ENCODE results near the gene SZT2. TPM values are rescaled to one million over a fixed set of nuclear protein-coding genes. Genes with fewer than 3 reads are reported as not detected.

SZT2 gene
- total and polyA plus RNA-seq, 2 of the 13 experiments (the other 11 are each of a cell fraction or from before 2014, with no cell fraction given): 8.0 to 8.8 TPM

DNA sequence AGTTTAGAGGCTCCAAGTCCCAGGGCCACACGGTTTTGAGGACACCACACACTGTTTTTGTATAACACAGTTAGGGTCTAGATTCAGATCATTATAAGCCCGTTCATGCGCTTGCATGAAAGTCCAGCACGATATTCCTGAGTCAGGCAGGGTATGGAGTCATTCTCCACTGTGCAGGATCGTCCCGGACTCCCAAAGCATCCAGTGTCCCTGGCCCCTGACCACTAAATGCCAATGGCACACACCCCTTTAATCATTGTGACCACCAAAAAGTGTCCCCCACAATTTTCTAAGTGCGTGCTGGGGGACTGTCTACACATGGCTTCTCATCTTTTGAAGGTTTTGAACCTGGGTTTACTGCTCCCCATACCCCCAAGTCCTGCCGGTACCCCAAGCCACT lies 113.8 kb downstream of the SZT2 start:
- H3K4me3 ChIP-seq (replicated peaks in 1 of 3; ENCODE audit: insufficient read depth in 1 of 3, low read depth in 2 of 3, low read length in 3 of 3): no peak overlapping the region
- TF ChIP-seq ZMYM4 (CRISPR knock-in tag; IDR thresholded peaks at IDR 0.05) (no peak), CHD2 (IDR thresholded peaks at IDR 0.05; ENCODE audit: low read depth, low read length) (no peak), JUN (CRISPR knock-in tag; IDR thresholded peaks at IDR 0.05) (no peak), PHF21A (CRISPR knock-in tag; IDR thresholded peaks at IDR 0.05) (no peak), ZNF572 (CRISPR knock-in tag; IDR thresholded peaks at IDR 0.05) (no peak), ZNF607 (CRISPR knock-in tag; IDR thresholded peaks at IDR 0.05; ENCODE audit: borderline replicate concordance) (no peak), ZNF775 (CRISPR knock-in tag; IDR thresholded peaks at IDR 0.05; ENCODE audit: borderline replicate concordance) (no peak), MTA3 (CRISPR knock-in tag; IDR thresholded peaks at IDR 0.05) (no peak), TP53 (CRISPR knock-in tag; conservative IDR thresholded peaks at IDR 0.05) (no peak)
- TF ChIP-seq, protein P1, sequence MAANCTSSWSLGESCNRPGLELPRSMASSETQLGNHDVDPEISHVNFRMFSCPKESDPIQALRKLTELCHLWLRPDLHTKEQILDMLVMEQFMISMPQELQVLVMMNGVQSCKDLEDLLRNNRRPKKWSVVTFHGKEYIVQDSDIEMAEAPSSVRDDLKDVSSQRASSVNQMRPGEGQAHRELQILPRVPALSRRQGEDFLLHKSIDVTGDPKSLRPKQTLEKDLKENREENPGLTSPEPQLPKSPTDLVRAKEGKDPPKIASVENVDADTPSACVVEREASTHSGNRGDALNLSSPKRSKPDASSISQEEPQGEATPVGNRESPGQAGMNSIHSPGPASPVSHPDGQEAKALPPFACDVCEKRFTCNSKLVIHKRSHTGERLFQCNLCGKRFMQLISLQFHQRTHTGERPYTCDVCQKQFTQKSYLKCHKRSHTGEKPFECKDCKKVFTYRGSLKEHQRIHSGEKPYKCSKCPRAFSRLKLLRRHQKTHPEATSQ (CRISPR knock-in tag; IDR thresholded peaks at IDR 0.05; ENCODE audit: borderline replicate concordance): no peak
- TF ChIP-seq, protein P2, sequence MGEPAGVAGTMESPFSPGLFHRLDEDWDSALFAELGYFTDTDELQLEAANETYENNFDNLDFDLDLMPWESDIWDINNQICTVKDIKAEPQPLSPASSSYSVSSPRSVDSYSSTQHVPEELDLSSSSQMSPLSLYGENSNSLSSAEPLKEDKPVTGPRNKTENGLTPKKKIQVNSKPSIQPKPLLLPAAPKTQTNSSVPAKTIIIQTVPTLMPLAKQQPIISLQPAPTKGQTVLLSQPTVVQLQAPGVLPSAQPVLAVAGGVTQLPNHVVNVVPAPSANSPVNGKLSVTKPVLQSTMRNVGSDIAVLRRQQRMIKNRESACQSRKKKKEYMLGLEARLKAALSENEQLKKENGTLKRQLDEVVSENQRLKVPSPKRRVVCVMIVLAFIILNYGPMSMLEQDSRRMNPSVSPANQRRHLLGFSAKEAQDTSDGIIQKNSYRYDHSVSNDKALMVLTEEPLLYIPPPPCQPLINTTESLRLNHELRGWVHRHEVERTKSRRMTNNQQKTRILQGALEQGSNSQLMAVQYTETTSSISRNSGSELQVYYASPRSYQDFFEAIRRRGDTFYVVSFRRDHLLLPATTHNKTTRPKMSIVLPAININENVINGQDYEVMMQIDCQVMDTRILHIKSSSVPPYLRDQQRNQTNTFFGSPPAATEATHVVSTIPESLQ (CRISPR knock-in tag; conservative IDR thresholded peaks at IDR 0.05): no peak
- TF ChIP-seq, protein P3, sequence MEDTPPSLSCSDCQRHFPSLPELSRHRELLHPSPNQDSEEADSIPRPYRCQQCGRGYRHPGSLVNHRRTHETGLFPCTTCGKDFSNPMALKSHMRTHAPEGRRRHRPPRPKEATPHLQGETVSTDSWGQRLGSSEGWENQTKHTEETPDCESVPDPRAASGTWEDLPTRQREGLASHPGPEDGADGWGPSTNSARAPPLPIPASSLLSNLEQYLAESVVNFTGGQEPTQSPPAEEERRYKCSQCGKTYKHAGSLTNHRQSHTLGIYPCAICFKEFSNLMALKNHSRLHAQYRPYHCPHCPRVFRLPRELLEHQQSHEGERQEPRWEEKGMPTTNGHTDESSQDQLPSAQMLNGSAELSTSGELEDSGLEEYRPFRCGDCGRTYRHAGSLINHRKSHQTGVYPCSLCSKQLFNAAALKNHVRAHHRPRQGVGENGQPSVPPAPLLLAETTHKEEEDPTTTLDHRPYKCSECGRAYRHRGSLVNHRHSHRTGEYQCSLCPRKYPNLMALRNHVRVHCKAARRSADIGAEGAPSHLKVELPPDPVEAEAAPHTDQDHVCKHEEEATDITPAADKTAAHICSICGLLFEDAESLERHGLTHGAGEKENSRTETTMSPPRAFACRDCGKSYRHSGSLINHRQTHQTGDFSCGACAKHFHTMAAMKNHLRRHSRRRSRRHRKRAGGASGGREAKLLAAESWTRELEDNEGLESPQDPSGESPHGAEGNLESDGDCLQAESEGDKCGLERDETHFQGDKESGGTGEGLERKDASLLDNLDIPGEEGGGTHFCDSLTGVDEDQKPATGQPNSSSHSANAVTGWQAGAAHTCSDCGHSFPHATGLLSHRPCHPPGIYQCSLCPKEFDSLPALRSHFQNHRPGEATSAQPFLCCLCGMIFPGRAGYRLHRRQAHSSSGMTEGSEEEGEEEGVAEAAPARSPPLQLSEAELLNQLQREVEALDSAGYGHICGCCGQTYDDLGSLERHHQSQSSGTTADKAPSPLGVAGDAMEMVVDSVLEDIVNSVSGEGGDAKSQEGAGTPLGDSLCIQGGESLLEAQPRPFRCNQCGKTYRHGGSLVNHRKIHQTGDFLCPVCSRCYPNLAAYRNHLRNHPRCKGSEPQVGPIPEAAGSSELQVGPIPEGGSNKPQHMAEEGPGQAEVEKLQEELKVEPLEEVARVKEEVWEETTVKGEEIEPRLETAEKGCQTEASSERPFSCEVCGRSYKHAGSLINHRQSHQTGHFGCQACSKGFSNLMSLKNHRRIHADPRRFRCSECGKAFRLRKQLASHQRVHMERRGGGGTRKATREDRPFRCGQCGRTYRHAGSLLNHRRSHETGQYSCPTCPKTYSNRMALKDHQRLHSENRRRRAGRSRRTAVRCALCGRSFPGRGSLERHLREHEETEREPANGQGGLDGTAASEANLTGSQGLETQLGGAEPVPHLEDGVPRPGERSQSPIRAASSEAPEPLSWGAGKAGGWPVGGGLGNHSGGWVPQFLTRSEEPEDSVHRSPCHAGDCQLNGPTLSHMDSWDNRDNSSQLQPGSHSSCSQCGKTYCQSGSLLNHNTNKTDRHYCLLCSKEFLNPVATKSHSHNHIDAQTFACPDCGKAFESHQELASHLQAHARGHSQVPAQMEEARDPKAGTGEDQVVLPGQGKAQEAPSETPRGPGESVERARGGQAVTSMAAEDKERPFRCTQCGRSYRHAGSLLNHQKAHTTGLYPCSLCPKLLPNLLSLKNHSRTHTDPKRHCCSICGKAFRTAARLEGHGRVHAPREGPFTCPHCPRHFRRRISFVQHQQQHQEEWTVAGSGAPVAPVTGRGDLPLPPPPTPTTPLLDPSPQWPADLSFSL (CRISPR knock-in tag; IDR thresholded peaks at IDR 0.05): no peak
- TF ChIP-seq, protein P4, sequence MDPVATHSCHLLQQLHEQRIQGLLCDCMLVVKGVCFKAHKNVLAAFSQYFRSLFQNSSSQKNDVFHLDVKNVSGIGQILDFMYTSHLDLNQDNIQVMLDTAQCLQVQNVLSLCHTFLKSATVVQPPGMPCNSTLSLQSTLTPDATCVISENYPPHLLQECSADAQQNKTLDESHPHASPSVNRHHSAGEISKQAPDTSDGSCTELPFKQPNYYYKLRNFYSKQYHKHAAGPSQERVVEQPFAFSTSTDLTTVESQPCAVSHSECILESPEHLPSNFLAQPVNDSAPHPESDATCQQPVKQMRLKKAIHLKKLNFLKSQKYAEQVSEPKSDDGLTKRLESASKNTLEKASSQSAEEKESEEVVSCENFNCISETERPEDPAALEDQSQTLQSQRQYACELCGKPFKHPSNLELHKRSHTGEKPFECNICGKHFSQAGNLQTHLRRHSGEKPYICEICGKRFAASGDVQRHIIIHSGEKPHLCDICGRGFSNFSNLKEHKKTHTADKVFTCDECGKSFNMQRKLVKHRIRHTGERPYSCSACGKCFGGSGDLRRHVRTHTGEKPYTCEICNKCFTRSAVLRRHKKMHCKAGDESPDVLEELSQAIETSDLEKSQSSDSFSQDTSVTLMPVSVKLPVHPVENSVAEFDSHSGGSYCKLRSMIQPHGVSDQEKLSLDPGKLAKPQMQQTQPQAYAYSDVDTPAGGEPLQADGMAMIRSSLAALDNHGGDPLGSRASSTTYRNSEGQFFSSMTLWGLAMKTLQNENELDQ (CRISPR knock-in tag; IDR thresholded peaks at IDR 0.05; ENCODE audit: borderline replicate concordance): no peak

More for the DNA sequence above, 113.8 kb downstream of the SZT2 start:
- whole genome bisulfite sequencing (ENCODE audit: low lambda C conversion rate): 48% methylated on average over 6 of the region's 8 CpGs
- Histone ChIP-seq H3K27ac (ENCODE audit: extremely low read length, insufficient read depth, low read length) (no peak overlapping the region), H3K36me3 (replicated peaks in 1 of 2; ENCODE audit: control insufficient read depth in 1 of 2, insufficient read depth in 2 of 2, low read length in 2 of 2) (no peaks in the 10 kb centered on the region), H3K9ac (ENCODE audit: insufficient read depth, low read depth, low read length) (no peak overlapping the region), H4K20me1 (ENCODE audit: insufficient read depth, low read length) (no peaks in the 10 kb centered on the region), H3K27me3 (ENCODE audit: control insufficient read depth in 1 of 2, insufficient read depth in 2 of 2, low read length in 2 of 2) (peaks cover 5 to 23% of the 10 kb centered on the region in 2 experiments), H3K9me3 (ENCODE audit: low read length) (no peaks in the 10 kb centered on the region), H3K4me1 (ENCODE audit: insufficient read depth, low read length) (no peaks in the 10 kb centered on the region), H2AFZ (ENCODE audit: low read length) (no peak overlapping the region), H3K4me2 (ENCODE audit: low read depth, low read length) (no peak overlapping the region), H3K79me2 (ENCODE audit: insufficient read depth, low read length) (no peaks in the 10 kb centered on the region)
- in situ Hi-C loops (cut with HindIII; ENCODE audit: extremely low pct_ligation_motif_present, low pct_unique_long_range_greater_than_20kb): no loop called here
- ATAC-seq (no peak), DNase-seq (ENCODE audit: low spot score) (no peak), FAIRE-seq (no peak)
- BruUV-seq (replicated peaks): no TSS peak
- intact Hi-C loops (cut with micrococcal nuclease; ENCODE audit: unreplicated experiment): no loop called here
- ChIA-PET POLR2A (no interaction called here), CTCF (ENCODE audit: low intra/inter-chr PET ratio, low total read pairs) (no interaction called here)
